HEK293T (cell line): Measurements from ENCODE around the gene USHBP1.

Experiments used
- BHLHE40 ChIP-seq: fragments of 450-650 bp; IDR thresholded peaks from 2 replicates; pipeline ENCODE4 v1.6.1; 2016; ENCODE audit warnings: mild to moderate bottlenecking, moderate library complexity, borderline replicate concordance
- CTBP1 ChIP-seq: fragments of 450-650 bp; IDR thresholded peaks from 2 replicates; pipeline ENCODE4 v1.6.1; 2016; ENCODE audit warnings: borderline replicate concordance
- SP1 ChIP-seq: fragments of 450-650 bp; IDR thresholded peaks from 2 replicates; pipeline ENCODE4 v1.6.1; 2017
- SUZ12 ChIP-seq: fragments of 450-650 bp; IDR thresholded peaks from 2 replicates; pipeline ENCODE4 v1.6.1; 2016; ENCODE audit warnings: mild to moderate bottlenecking

DNA sequence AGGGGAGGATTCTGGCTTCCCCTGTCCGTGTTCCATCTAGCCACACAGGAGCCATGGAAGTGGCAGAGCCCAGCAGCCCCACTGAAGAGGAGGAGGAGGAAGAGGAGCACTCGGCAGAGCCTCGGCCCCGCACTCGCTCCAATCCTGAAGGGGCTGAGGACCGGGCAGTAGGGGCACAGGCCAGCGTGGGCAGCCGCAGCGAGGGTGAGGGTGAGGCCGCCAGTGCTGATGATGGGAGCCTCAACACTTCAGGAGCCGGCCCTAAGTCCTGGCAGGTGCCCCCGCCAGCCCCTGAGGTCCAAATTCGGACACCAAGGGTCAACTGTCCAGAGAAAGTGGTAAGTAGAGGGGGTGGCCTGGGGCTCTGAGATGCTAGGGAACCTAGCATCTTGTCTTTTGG, 4.2 kb upstream of the USHBP1 start:
- TF ChIP-seq SP1 (no peak), CTBP1 (no peak), SUZ12 (no peak), BHLHE40 (no peak)
